ENCODE data around the gene KSR1. TPM values are rescaled to one million over a fixed set of nuclear protein-coding genes. Genes with fewer than 3 reads are reported as not detected.

KSR1 gene
- total RNA-seq, 2 donors from 2014 or later: 99.9 to 142 TPM

- ATAC-seq (no peak), DNase-seq (no peak)
- TF ChIP-seq CTCF (IDR thresholded peaks at IDR 0.05) (no peak), POLR2A (IDR thresholded peaks at IDR 0.05) (no peak)
- H3K36me3 ChIP-seq (replicated peaks in 1 of 2; ENCODE audit: insufficient read depth in 1 of 2, low read depth in 2 of 2): no peaks in the 10 kb centered on the region
- H3K4me1 ChIP-seq: peaks cover 16% of the 10 kb centered on the region
- 91% methylated on average over 9 of the region's 9 CpGs for WGBS, 2 donors
- no peak overlapping the region for H3K4me3 ChIP-seq
- intact Hi-C loops (cut with DNase I): no loop called here
- H3K9me3 ChIP-seq: no peaks in the 10 kb centered on the region
- H3K27me3 ChIP-seq: no peaks in the 10 kb centered on the region
- no peak overlapping the region for H3K27ac ChIP-seq
Measured at GRCh38 chr17:27477971-27478684, 21.9 kb downstream of the KSR1 start.

- Histone ChIP-seq H3K36me3 (replicated peaks in 1 of 2; ENCODE audit: insufficient read depth in 1 of 2, low read depth in 2 of 2) (no peaks in the 10 kb centered on the region), H3K9me3 (no peaks in the 10 kb centered on the region), H3K4me1 (peaks cover 7% of the 10 kb centered on the region), H3K27me3 (no peaks in the 10 kb centered on the region), H3K4me3 (no peak overlapping the region), H3K27ac (no peak overlapping the region)
- intact Hi-C loops (cut with DNase I): no loop called here
- WGBS, 2 donors: 86 to 88% methylated on average over 10 of the region's 10 CpGs
- TF ChIP-seq POLR2A (IDR thresholded peaks at IDR 0.05) (no peak), CTCF (IDR thresholded peaks at IDR 0.05) (no peak)
- no peak for DNase-seq
- no peak for ATAC-seq
Measured at GRCh38 chr17:27478901-27479538, 22.8 kb downstream of the KSR1 start.

GRCh38 chr17:27479838-27480237, 23.6 kb downstream of the KSR1 start:
- no peak for DNase-seq
- no peaks in the 10 kb centered on the region for H3K36me3 ChIP-seq (replicated peaks in 1 of 2; ENCODE audit: insufficient read depth in 1 of 2, low read depth in 2 of 2)
- no peaks in the 10 kb centered on the region for H3K27me3 ChIP-seq
- intact Hi-C loops (cut with DNase I): loop anchor here (10.0 kb wide), 1 partner anchor 105 kb away; no protein-coding TSS in a partner anchor
- H3K4me1 ChIP-seq: no peaks in the 10 kb centered on the region
- no peaks in the 10 kb centered on the region for H3K9me3 ChIP-seq
- no peak for ATAC-seq
- 95 to 100% methylated on average over 3 of the region's 3 CpGs for WGBS, 2 donors
- H3K4me3 ChIP-seq: no peak overlapping the region
- H3K27ac ChIP-seq: no peak overlapping the region
- TF ChIP-seq CTCF (IDR thresholded peaks at IDR 0.05) (no peak), POLR2A (IDR thresholded peaks at IDR 0.05) (no peak)

- H3K9me3 ChIP-seq: no peaks in the 10 kb centered on the region
- intact Hi-C loops (cut with DNase I): loop anchor here (10.0 kb wide), 1 partner anchor 104 kb away; no protein-coding TSS in a partner anchor
- H3K27ac ChIP-seq: no peak overlapping the region
- no peaks in the 10 kb centered on the region for H3K4me1 ChIP-seq
- no peaks in the 10 kb centered on the region for H3K27me3 ChIP-seq
- ATAC-seq (no peak), DNase-seq (no peak)
- no peak overlapping the region for H3K4me3 ChIP-seq
- no peak for TF ChIP-seq CTCF (IDR thresholded peaks at IDR 0.05)
- no peak for TF ChIP-seq POLR2A (IDR thresholded peaks at IDR 0.05)
- WGBS, 2 donors: 87 to 88% methylated on average over 4 of the region's 4 CpGs
- no peaks in the 10 kb centered on the region for H3K36me3 ChIP-seq (replicated peaks in 1 of 2; ENCODE audit: insufficient read depth in 1 of 2, low read depth in 2 of 2)
Measured at GRCh38 chr17:27480699-27481098, 24.5 kb downstream of the KSR1 start.
